ENCODE results near the gene KLHL10.

DNA sequence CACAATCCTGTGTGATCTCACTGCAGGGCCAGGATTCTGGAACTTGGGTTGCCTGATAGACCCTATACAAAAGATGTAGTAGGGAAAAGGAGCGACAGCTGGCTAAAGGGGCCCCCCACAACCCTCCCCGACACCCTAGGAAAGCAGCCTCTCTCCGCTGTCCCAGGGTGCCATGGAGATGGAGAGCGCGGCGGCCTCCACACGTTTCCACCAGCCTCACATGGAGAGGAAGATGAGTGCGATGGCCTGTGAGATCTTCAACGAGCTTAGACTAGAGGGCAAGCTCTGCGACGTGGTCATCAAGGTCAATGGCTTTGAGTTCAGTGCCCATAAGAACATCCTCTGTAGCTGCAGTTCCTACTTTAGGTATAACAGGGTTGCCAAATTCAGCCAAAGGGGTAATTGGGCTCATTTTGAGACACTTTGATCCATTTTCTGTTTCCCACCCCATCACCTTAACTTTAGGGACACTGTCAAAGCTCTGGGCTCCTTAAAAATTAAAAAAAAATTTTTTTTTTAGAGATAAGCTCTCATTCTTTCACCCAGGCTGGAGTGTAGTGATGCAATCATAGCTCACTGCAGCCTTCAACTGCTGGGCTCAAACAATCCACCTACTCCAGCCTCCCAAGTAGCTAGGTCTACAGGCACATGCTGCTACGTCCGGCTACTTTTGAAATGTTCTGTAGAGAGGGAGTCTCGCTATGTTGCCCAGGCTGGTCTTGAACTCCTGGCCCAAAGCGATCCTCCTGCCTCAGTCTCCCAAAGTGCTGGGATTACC, at the start of gene KLHL10:
- no peak for TF ChIP-seq POLR2A (IDR thresholded peaks at IDR 0.05)
- TF ChIP-seq, protein P1, sequence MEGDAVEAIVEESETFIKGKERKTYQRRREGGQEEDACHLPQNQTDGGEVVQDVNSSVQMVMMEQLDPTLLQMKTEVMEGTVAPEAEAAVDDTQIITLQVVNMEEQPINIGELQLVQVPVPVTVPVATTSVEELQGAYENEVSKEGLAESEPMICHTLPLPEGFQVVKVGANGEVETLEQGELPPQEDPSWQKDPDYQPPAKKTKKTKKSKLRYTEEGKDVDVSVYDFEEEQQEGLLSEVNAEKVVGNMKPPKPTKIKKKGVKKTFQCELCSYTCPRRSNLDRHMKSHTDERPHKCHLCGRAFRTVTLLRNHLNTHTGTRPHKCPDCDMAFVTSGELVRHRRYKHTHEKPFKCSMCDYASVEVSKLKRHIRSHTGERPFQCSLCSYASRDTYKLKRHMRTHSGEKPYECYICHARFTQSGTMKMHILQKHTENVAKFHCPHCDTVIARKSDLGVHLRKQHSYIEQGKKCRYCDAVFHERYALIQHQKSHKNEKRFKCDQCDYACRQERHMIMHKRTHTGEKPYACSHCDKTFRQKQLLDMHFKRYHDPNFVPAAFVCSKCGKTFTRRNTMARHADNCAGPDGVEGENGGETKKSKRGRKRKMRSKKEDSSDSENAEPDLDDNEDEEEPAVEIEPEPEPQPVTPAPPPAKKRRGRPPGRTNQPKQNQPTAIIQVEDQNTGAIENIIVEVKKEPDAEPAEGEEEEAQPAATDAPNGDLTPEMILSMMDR (IDR thresholded peaks at IDR 0.05): no peak

Data from esophagus squamous epithelium (tissue), 4 donors.